Right atrium auricular region (tissue), 2 donors: ENCODE results near the gene LRIF1. TPM values are rescaled to one million over a fixed set of nuclear protein-coding genes. Genes with fewer than 3 reads are reported as not detected.

Experiments used
- DNase-seq: peaks from one replicate; pipeline ENCODE4 v3.0.0-alpha.2; 2019; ENCODE audit warnings: low spot score
- H3K27ac ChIP-seq, 2 donors: fragments of 200-600 bp; sonication (generic); 1 replicate in 1 of 2; 2 replicates in 1 of 2; pipeline ENCODE4 v1.5.1; 2016 to 2019
- H3K27me3 ChIP-seq, 2 donors: fragments of 200-600 bp; sonication (generic); one replicate each; pipeline versions ENCODE4 v1.5.1 to v1.6.0; 2017 to 2019
- H3K36me3 ChIP-seq: fragments of 200-600 bp; sonication (generic); one replicate; pipeline ENCODE4 v1.5.1; 2016
- H3K4me1 ChIP-seq, 2 donors: fragments of 200-600 bp; sonication (generic); one replicate each; pipeline versions ENCODE4 v1.5.1 to v1.6.0; 2017 to 2019
- H3K4me3 ChIP-seq, 2 donors: fragments of 200-600 bp; sonication (generic); 1 replicate in 1 of 2; 2 replicates in 1 of 2; pipeline ENCODE4 v1.5.1; 2017 to 2019; ENCODE audit warnings: mild to moderate bottlenecking in 1 of 2, moderate library complexity in 1 of 2
- H3K9me3 ChIP-seq, 2 donors: fragments of 200-600 bp; sonication (generic); one replicate each; pipeline ENCODE4 v1.5.1; 2019
- total RNA-seq, 2 donors: library from RNA; depleted of rRNA; stranded (reverse); fragments of >200 nt; gene quantifications; one replicate each; pipeline ENCODE4 v1.1.0, GENCODE V29; 2016
- TF ChIP-seq, protein P1 (sequence below), 2 donors: fragments of 200-600 bp; sonication (generic); IDR thresholded peaks; one replicate each; pipeline ENCODE4 v1.5.1; 2019; ENCODE audit warnings: antibody characterized with exemption in 2 of 2

LRIF1 gene
- total RNA-seq, 2 donors from 2014 or later = 9.2 to 15.7 TPM

DNA sequence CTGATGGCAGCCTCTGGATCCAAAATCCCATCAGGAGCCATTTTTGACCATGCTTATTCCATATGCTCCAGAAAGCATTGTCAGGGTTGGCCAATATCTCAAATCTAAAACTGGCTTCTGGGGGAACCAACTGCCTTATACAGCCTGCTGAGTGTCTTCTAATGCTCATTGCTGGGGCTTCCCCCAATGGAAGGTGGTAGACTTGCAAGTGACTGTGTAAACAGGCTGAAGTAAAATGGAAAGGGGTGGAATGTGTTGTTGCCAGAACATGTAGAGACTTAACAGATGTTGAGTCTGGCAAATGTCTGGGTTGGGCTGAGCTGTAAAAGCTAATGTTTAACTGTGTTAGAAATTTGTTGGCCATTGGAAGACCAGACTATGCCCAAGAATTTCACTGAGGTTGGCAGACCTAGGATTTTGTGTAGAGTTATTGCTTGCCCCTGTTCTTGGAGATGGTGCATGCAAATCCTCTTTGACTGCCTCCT, 22.7 kb upstream of the LRIF1 start:
- TF ChIP-seq, protein P1, sequence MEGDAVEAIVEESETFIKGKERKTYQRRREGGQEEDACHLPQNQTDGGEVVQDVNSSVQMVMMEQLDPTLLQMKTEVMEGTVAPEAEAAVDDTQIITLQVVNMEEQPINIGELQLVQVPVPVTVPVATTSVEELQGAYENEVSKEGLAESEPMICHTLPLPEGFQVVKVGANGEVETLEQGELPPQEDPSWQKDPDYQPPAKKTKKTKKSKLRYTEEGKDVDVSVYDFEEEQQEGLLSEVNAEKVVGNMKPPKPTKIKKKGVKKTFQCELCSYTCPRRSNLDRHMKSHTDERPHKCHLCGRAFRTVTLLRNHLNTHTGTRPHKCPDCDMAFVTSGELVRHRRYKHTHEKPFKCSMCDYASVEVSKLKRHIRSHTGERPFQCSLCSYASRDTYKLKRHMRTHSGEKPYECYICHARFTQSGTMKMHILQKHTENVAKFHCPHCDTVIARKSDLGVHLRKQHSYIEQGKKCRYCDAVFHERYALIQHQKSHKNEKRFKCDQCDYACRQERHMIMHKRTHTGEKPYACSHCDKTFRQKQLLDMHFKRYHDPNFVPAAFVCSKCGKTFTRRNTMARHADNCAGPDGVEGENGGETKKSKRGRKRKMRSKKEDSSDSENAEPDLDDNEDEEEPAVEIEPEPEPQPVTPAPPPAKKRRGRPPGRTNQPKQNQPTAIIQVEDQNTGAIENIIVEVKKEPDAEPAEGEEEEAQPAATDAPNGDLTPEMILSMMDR (IDR thresholded peaks at IDR 0.05) = no peak
- H3K4me3 ChIP-seq = no peak overlapping the region
- no peak for DNase-seq
- H3K27me3 ChIP-seq = no peaks in the 10 kb centered on the region
- no peaks in the 10 kb centered on the region for H3K4me1 ChIP-seq
- no peaks in the 10 kb centered on the region for H3K9me3 ChIP-seq
- H3K27ac ChIP-seq = no peak overlapping the region
- H3K36me3 ChIP-seq = no peaks in the 10 kb centered on the region

DNA sequence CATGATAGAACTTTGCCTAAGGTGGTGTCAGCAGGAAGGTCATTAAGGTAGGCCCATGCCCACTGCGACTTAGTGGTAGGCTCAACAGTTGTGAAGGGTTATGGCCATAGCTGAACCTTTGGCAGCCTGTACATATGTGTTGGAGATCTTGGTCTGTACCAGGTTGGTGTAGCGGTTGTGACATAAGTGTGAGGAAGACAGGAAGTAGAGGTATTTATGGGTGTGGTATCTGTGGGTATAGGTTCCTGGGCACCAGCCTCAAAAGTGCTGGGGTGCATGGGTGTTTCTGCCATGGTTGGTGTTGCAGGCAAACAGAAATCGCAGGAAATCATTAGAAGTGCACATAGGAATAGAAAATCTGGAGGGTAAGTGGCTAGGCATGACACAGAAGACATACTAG, 18.6 kb upstream of the LRIF1 start:
- DNase-seq = no peak
- H3K9me3 ChIP-seq = peaks cover 0 to 5% of the 10 kb centered on the region in 2 donors
- H3K4me1 ChIP-seq = no peaks in the 10 kb centered on the region
- no peaks in the 10 kb centered on the region for H3K27me3 ChIP-seq
- no peaks in the 10 kb centered on the region for H3K36me3 ChIP-seq
- H3K4me3 ChIP-seq = no peak overlapping the region
- TF ChIP-seq, protein P1 (IDR thresholded peaks at IDR 0.05) = no peak
- H3K27ac ChIP-seq = no peak overlapping the region

DNA sequence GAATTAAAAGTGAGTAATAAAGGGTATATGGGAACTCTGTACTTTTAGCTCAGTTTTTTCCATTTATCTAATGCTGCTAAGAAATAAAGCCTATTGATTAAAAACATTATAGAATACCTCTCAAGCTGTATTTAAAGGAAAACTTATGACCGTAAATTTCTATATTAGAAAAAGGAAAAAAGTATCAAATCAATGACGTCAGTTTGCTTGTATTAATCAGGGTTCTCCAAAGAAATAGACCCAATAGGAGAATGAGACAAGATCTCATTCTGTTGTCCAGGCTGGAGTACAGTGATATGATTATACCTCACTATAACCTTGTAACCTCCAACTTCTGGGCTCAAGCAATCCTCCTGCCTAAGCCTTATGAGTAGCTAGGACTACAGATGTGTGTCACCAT, 15.4 kb upstream of the LRIF1 start:
- TF ChIP-seq, protein P1 (IDR thresholded peaks at IDR 0.05) = no peak
- Histone ChIP-seq H3K4me3 (no peak overlapping the region), H3K27ac (no peak overlapping the region), H3K4me1 (no peaks in the 10 kb centered on the region), H3K36me3 (no peaks in the 10 kb centered on the region), H3K9me3 (peaks cover 4 to 32% of the 10 kb centered on the region in 2 donors), H3K27me3 (no peaks in the 10 kb centered on the region)
- DNase-seq = no peak

DNA sequence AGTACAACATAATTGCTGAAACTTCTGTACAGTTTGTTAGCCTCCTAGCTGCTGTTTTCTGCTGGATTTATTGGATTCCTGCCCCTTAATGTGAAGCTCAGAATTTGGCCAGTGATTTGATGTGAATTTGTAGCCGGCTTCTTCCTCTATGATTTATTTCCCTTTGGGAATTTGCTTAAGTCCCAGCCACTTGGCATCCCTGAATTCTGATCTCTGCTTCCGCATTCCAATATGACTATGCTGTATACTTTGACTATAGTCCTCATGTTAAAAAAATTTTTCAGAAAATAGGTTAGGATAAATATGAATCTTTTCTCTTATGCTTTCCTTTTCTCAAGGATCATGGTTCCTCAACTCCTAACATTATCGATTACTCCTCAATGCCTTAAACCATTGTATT, 12.4 kb upstream of the LRIF1 start:
- TF ChIP-seq, protein P1 (IDR thresholded peaks at IDR 0.05) = no peak
- H3K4me1 ChIP-seq = no peaks in the 10 kb centered on the region
- H3K4me3 ChIP-seq = no peak overlapping the region
- H3K27ac ChIP-seq = no peak overlapping the region
- no peaks in the 10 kb centered on the region for H3K36me3 ChIP-seq
- no peaks in the 10 kb centered on the region for H3K27me3 ChIP-seq
- H3K9me3 ChIP-seq = peaks cover 4 to 37% of the 10 kb centered on the region in 2 donors
- no peak for DNase-seq

DNA sequence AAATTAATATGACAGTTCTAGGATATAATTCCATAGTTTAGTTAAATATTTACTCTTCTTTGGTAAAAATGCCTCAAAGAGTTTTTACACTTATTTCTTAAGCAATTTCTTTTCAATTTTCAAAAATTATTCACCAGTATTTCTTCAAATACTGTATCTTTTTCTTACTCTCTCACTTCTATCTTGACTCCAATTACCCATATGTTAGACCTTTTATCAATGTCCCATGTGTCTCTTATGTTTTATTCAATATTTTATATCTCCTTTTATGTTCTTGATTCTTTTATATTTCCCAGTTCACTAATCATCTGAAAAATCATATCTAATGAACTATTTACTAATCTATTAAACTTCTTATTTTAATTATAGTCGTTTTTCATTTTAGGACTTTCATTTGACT, 11.5 kb upstream of the LRIF1 start:
- DNase-seq = no peak
- Histone ChIP-seq H3K36me3 (no peaks in the 10 kb centered on the region), H3K4me3 (no peak overlapping the region), H3K9me3 (peaks cover 4 to 37% of the 10 kb centered on the region in 2 donors), H3K4me1 (no peaks in the 10 kb centered on the region), H3K27ac (no peak overlapping the region), H3K27me3 (no peaks in the 10 kb centered on the region)
- TF ChIP-seq, protein P1 (IDR thresholded peaks at IDR 0.05) = no peak

DNA sequence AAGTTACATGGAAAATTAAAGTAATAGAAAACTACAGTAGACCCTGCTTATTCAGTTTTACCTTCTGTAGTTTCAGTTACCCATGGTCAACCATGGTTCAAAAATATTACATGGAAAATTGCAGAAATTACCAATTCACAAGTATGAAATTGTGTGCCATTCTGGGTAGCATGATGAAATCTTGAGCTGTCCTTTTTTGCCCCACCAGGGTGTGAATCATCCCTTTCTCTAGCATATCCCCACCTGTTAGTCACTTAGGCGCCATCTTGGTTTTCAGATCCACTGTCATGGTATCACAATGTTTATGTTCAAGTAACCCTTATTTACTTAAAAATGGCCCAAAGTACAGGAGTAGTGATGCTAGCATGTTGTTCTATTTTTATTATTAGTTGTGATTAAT, 3.5 kb upstream of the LRIF1 start:
- peaks cover 0 to 18% of the 10 kb centered on the region in 2 donors for H3K9me3 ChIP-seq
- DNase-seq = no peak
- H3K4me1 ChIP-seq = peaks cover 0 to 9% of the 10 kb centered on the region in 2 donors
- TF ChIP-seq, protein P1 (IDR thresholded peaks at IDR 0.05) = no peak
- no peak overlapping the region for H3K4me3 ChIP-seq
- no peaks in the 10 kb centered on the region for H3K27me3 ChIP-seq
- H3K27ac ChIP-seq = no peak overlapping the region
- no peaks in the 10 kb centered on the region for H3K36me3 ChIP-seq
